Measurements from ENCODE around the gene CREBRF. TPM values are rescaled to one million over a fixed set of nuclear protein-coding genes. Genes with fewer than 3 reads are reported as not detected.
"Not testable (repeated sequence)": the region's sequence is repeated elsewhere in the genome, so short reads cannot be mapped to it uniquely, and the experiment has no call there.

CREBRF gene
- total RNA-seq, 6 experiments from 2014 or later = 6.5 to 15.7 (median 12.6) TPM

DNA sequence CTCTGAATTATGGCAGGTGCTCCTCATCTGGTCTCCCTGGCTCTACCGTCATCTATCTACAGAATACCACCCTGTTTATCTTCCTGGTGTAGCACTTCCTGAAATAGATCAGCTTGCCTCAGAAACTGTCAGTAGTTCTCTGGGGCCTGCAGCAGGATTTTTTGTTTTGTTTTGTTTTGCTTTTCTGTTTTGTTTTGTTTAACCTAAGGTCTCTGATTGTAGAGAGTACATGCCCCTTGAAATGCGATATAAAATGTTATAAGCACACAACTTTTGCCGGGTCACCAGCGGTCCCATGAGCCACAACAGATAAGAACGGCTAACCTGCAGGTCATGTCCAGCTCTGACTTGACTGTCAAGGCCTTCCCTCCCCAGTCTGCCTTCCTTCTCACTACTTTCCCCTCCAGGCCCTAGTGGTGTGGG, 26.6 kb upstream of the CREBRF start:
- Histone ChIP-seq H3K27me3 (no peaks in the 10 kb centered on the region), H3K4me1 (peaks cover 0 to 28% (median 2%) of the 10 kb centered on the region in 4 donors), H3K4me3 (no peak overlapping the region), H3K9me3 (no peaks in the 10 kb centered on the region), H3K27ac (peak overlapping the region in 2 of 3 donors; percentile 7 to 26), H3K36me3 (peaks cover 0 to 2% (median 0%) of the 10 kb centered on the region in 4 donors)
- intact Hi-C loops (cut with DNase I) = no loop called here
- DNase-seq = no peak
- TF ChIP-seq POLR2A (IDR thresholded peaks at IDR 0.05) = no peak
- TF ChIP-seq, protein P1, sequence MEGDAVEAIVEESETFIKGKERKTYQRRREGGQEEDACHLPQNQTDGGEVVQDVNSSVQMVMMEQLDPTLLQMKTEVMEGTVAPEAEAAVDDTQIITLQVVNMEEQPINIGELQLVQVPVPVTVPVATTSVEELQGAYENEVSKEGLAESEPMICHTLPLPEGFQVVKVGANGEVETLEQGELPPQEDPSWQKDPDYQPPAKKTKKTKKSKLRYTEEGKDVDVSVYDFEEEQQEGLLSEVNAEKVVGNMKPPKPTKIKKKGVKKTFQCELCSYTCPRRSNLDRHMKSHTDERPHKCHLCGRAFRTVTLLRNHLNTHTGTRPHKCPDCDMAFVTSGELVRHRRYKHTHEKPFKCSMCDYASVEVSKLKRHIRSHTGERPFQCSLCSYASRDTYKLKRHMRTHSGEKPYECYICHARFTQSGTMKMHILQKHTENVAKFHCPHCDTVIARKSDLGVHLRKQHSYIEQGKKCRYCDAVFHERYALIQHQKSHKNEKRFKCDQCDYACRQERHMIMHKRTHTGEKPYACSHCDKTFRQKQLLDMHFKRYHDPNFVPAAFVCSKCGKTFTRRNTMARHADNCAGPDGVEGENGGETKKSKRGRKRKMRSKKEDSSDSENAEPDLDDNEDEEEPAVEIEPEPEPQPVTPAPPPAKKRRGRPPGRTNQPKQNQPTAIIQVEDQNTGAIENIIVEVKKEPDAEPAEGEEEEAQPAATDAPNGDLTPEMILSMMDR (IDR thresholded peaks at IDR 0.05) = no peak
- ATAC-seq = peak; percentile 47 to 69 (median 64)
- WGBS (ENCODE audit: insufficient coverage, low coverage, low lambda C conversion rate, missing lambda C conversion rate) = 33% methylated on average over 5 of the region's 5 CpGs

DNA sequence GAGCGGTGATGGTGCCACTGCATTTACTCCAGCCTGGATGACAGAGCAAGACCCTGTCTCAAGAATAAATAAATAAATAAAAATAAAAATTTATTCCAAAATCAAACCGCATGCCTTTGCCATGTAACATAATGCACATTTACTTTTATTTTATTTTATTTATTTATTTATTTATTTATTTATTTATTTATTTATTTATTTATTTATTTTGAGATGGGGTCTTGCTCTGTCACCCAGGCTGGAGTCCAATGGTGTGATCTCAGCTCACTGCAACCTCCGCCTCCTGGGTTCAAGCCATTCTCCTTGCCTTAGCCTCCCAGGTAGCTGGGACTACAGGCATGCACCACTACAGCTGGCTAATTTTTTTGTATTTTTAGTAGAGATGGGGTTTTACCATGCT, 24.1 kb upstream of the CREBRF start:
- H3K27ac ChIP-seq; H3K27me3 ChIP-seq; DNase-seq; H3K9me3 ChIP-seq; intact Hi-C loops (cut with DNase I); H3K4me3 ChIP-seq; H3K36me3 ChIP-seq; ATAC-seq: not testable (repeated sequence)
- 100% methylated on average over 3 of the region's 3 CpGs for WGBS (ENCODE audit: insufficient coverage, low coverage, low lambda C conversion rate, missing lambda C conversion rate)
- H3K4me1 ChIP-seq = peaks cover 0 to 28% (median 2%) of the 10 kb centered on the region in 4 donors

DNA sequence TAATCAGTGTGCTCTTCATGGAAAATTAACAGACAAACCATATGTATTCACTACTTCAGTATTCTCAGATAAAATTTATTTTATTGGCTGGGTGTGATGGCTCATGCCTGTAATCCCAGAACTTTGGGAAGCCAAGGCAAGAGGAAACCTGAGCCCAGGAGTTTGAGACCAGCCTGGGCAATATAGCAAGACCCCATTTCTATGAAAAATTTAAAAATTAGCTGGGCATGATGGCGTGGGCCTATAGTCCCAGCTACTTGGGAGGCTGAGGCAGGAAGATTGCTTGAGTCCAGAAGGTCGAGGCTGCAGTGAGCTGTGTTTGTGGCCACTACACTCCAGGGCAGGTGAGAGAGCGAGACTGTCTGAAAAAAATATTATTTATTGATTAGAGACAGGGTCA, 23.4 kb upstream of the CREBRF start:
- Histone ChIP-seq H3K4me3 (no peak overlapping the region), H3K27ac (no peak overlapping the region), H3K36me3 (peaks cover 0 to 8% (median 0%) of the 10 kb centered on the region in 4 donors), H3K4me1 (peaks cover 0 to 26% (median 2%) of the 10 kb centered on the region in 4 donors), H3K27me3 (no peaks in the 10 kb centered on the region), H3K9me3 (no peaks in the 10 kb centered on the region)
- ATAC-seq (no peak), DNase-seq (no peak)
- 94% methylated on average over 2 of the region's 3 CpGs for WGBS (ENCODE audit: insufficient coverage, low coverage, low lambda C conversion rate, missing lambda C conversion rate)
- no peak for TF ChIP-seq POLR2A (IDR thresholded peaks at IDR 0.05)
- TF ChIP-seq, protein P1 (IDR thresholded peaks at IDR 0.05) = no peak
- intact Hi-C loops (cut with DNase I) = no loop called here

DNA sequence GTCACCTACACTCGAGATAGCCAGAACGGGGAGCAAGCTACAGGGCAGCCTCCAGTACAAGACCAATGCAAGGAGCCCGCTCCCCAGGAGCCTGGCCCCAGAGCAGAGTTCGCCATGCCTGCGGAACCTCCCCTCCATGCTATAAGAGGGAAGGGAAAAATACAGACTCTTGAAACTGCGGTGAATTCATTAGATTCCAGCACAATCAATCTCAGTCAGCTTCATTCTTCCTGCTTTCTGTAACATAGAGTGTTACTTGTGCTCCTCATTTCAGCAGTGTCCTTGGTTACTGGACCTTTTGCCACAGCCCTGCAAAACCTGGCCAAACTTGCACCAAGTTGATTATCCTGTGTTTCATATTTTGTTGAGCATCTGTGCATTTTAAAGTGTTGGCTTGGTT, 22.2 kb upstream of the CREBRF start:
- Histone ChIP-seq H3K36me3 (peaks cover 0 to 8% (median 0%) of the 10 kb centered on the region in 4 donors), H3K4me1 (peaks cover 0 to 14% (median 0%) of the 10 kb centered on the region in 4 donors), H3K27ac (no peak overlapping the region), H3K27me3 (no peaks in the 10 kb centered on the region), H3K4me3 (no peak overlapping the region), H3K9me3 (no peaks in the 10 kb centered on the region)
- TF ChIP-seq, protein P1 (IDR thresholded peaks at IDR 0.05) = no peak
- no peak for TF ChIP-seq POLR2A (IDR thresholded peaks at IDR 0.05)
- intact Hi-C loops (cut with DNase I) = no loop called here
- WGBS (ENCODE audit: insufficient coverage, low coverage, low lambda C conversion rate, missing lambda C conversion rate) = 60% methylated on average over 4 of the region's 6 CpGs
- DNase-seq = no peak
- no peak for ATAC-seq

DNA sequence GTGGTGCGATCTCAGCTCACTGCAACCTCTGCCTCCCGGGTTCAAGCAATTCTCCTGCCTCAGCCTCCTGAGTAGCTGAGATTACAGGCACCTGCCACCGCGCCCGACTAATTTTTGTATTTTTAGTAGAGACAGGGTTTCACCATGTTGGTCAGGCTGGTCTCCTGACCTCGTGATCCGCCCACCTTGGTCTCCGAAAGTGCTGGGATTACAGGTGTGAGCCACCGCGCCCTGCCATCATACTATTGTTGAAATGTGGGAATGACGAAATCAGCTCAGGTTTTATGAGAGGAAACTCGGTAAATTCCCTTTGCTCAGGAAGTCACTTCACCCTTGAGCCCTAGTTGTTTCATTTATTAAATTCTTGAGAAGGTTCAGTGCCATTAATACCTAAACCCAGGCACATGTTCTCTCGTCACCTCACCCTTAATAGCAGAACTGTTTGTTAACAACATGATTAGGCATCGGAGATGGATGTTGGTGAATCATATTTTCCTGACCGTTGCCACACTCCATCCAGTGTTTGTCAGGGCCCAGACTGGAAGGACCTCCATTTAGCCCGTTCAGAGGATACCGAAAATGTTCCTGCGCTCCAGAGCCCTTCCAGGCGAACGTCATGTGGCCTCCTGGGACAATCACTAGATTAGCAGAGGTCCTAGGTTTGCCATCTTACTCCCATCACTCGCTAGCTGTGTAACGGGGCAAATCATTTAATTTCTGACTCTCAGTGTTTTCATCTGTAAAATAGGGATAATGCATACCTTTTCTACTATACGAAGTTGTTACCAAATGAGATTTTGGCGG, 20.0 kb upstream of the CREBRF start:
- TF ChIP-seq, protein P1 (IDR thresholded peaks at IDR 0.05) = no peak
- WGBS (ENCODE audit: insufficient coverage, low coverage, low lambda C conversion rate, missing lambda C conversion rate) = 80% methylated on average over 18 of the region's 24 CpGs
- ATAC-seq (no peak), DNase-seq (no peak)
- no peak overlapping the region for H3K4me3 ChIP-seq
- intact Hi-C loops (cut with DNase I) = no loop called here
- peak overlapping the region; percentile 5 to 70 (median 51) for H3K27ac ChIP-seq
- no peaks in the 10 kb centered on the region for H3K4me1 ChIP-seq
- no peaks in the 10 kb centered on the region for H3K9me3 ChIP-seq
- no peaks in the 10 kb centered on the region for H3K27me3 ChIP-seq
- H3K36me3 ChIP-seq = peaks cover 0 to 8% (median 0%) of the 10 kb centered on the region in 4 donors

Data from right lobe of liver (tissue), 6 donors.